ENCODE data around the gene TRIM72.
"Not testable (repeated sequence)": the region's sequence is repeated elsewhere in the genome, so short reads cannot be mapped to it uniquely, and the experiment has no call there.

TRIM72 gene

GRCh38 chr16:31190818-31191444, 23.0 kb upstream of the TRIM72 start:
- FAIRE-seq (no peak), DNase-seq (ENCODE audit: insufficient read length, low spot score) (no peak)

- DNase-seq (ENCODE audit: insufficient read length, low spot score): no peak
- no peak for FAIRE-seq
Measured at GRCh38 chr16:31191697-31192428, 22.1 kb upstream of the TRIM72 start.

GRCh38 chr16:31192856-31193642, 20.9 kb upstream of the TRIM72 start:
- DNase-seq (ENCODE audit: insufficient read length, low spot score): no peak
- no peak for FAIRE-seq

GRCh38 chr16:31193874-31194273, 20.0 kb upstream of the TRIM72 start:
- DNase-seq (ENCODE audit: insufficient read length, low spot score) (no peak), FAIRE-seq (no peak)

- FAIRE-seq (no peak), DNase-seq (ENCODE audit: insufficient read length, low spot score) (no peak)
Measured at GRCh38 chr16:31194898-31195297, 19.0 kb upstream of the TRIM72 start.

GRCh38 chr16:31195861-31196260, 18.1 kb upstream of the TRIM72 start:
- not testable (repeated sequence) for FAIRE-seq; DNase-seq (ENCODE audit: insufficient read length, low spot score)

- DNase-seq (ENCODE audit: insufficient read length, low spot score) (no peak), FAIRE-seq (no peak)
Measured at GRCh38 chr16:31196324-31197088, 17.4 kb upstream of the TRIM72 start.

GRCh38 chr16:31198207-31198882, 15.6 kb upstream of the TRIM72 start:
- DNase-seq (ENCODE audit: insufficient read length, low spot score) (no peak), FAIRE-seq (no peak)

- FAIRE-seq (no peak), DNase-seq (ENCODE audit: insufficient read length, low spot score) (no peak)
Measured at GRCh38 chr16:31199430-31200041, 14.4 kb upstream of the TRIM72 start.

- FAIRE-seq; DNase-seq (ENCODE audit: insufficient read length, low spot score): not testable (repeated sequence)
Measured at GRCh38 chr16:31200111-31200510, 13.8 kb upstream of the TRIM72 start.

GRCh38 chr16:31200821-31201568, 12.9 kb upstream of the TRIM72 start:
- DNase-seq (ENCODE audit: insufficient read length, low spot score) (no peak), FAIRE-seq (no peak)

GRCh38 chr16:31201582-31202413, 12.1 kb upstream of the TRIM72 start:
- FAIRE-seq: no peak
- no peak for DNase-seq (ENCODE audit: insufficient read length, low spot score)

GRCh38 chr16:31202414-31203375, 11.2 kb upstream of the TRIM72 start, which contains the start of gene PYCARD:
Gene PYCARD, minus strand, starts transcription at chr16:31202760. Its CDS starts 70 bp downstream, at chr16:31202690.
- FAIRE-seq (no peak), DNase-seq (ENCODE audit: insufficient read length, low spot score) (no peak)

- FAIRE-seq (no peak), DNase-seq (ENCODE audit: insufficient read length, low spot score) (no peak)
Measured at GRCh38 chr16:31204871-31205666, 8.8 kb upstream of the TRIM72 start.

- FAIRE-seq (no peak), DNase-seq (ENCODE audit: insufficient read length, low spot score) (no peak)
Measured at GRCh38 chr16:31206776-31207175, 7.1 kb upstream of the TRIM72 start.

- DNase-seq (ENCODE audit: insufficient read length, low spot score) (no peak), FAIRE-seq (no peak)
Measured at GRCh38 chr16:31213342-31213741, 577 bp upstream of the TRIM72 start.
